ENCODE measurements around the gene GP5. TPM values are rescaled to one million over a fixed set of nuclear protein-coding genes. Genes with fewer than 3 reads are reported as not detected.
A peak's percentile ranks its signal among the peaks of the same experiment; 100 is the strongest.

The GP5 gene
- total RNA-seq, 1 donor from 2014 or later: 0.15 TPM

- Mint-ChIP-seq H3K27ac (ENCODE audit: unreplicated experiment) (no peak overlapping the region), H3K36me3 (ENCODE audit: unreplicated experiment) (no peaks in the 10 kb centered on the region), H3K4me1 (ENCODE audit: low read depth, unreplicated experiment) (peaks cover 25% of the 10 kb centered on the region), H3K4me3 (ENCODE audit: unreplicated experiment) (no peak overlapping the region), H3K27me3 (ENCODE audit: unreplicated experiment) (no peaks in the 10 kb centered on the region), H3K9me3 (ENCODE audit: unreplicated experiment) (no peaks in the 10 kb centered on the region)
- no peak for TF ChIP-seq CTCF (IDR thresholded peaks at IDR 0.05; ENCODE audit: partially characterized antibody, unreplicated experiment)
- no peak for DNase-seq
Measured at GRCh38 chr3:194377708-194378107, 21.4 kb downstream of the GP5 start.

GRCh38 chr3:194376241-194376560, 22.9 kb downstream of the GP5 start:
- Mint-ChIP-seq H3K9me3 (ENCODE audit: unreplicated experiment) (no peaks in the 10 kb centered on the region), H3K27ac (ENCODE audit: unreplicated experiment) (no peak overlapping the region), H3K4me3 (ENCODE audit: unreplicated experiment) (no peak overlapping the region), H3K36me3 (ENCODE audit: unreplicated experiment) (no peaks in the 10 kb centered on the region), H3K4me1 (ENCODE audit: low read depth, unreplicated experiment) (peaks cover 22% of the 10 kb centered on the region), H3K27me3 (ENCODE audit: unreplicated experiment) (peaks cover 4% of the 10 kb centered on the region)
- TF ChIP-seq CTCF (IDR thresholded peaks at IDR 0.05; ENCODE audit: partially characterized antibody, unreplicated experiment): no peak
- no peak for DNase-seq

GRCh38 chr3:194375473-194376240, 23.4 kb downstream of the GP5 start:
- no peak for DNase-seq
- Mint-ChIP-seq H3K4me3 (ENCODE audit: unreplicated experiment) (no peak overlapping the region), H3K4me1 (ENCODE audit: low read depth, unreplicated experiment) (peaks cover 22% of the 10 kb centered on the region), H3K9me3 (ENCODE audit: unreplicated experiment) (no peaks in the 10 kb centered on the region), H3K36me3 (ENCODE audit: unreplicated experiment) (no peaks in the 10 kb centered on the region), H3K27ac (ENCODE audit: unreplicated experiment) (peak overlapping the region; percentile 40), H3K27me3 (ENCODE audit: unreplicated experiment) (peaks cover 4% of the 10 kb centered on the region)
- TF ChIP-seq CTCF (IDR thresholded peaks at IDR 0.05; ENCODE audit: partially characterized antibody, unreplicated experiment): no peak

GRCh38 chr3:194374935-194375334, 24.1 kb downstream of the GP5 start:
- H3K27ac Mint-ChIP-seq (ENCODE audit: unreplicated experiment): peak overlapping the region; percentile 77

More at GRCh38 chr3:194374935-194375334, 24.1 kb downstream of the GP5 start:
- no peaks in the 10 kb centered on the region for H3K36me3 Mint-ChIP-seq (ENCODE audit: unreplicated experiment)
- no peaks in the 10 kb centered on the region for H3K9me3 Mint-ChIP-seq (ENCODE audit: unreplicated experiment)
- H3K4me1 Mint-ChIP-seq (ENCODE audit: low read depth, unreplicated experiment): peaks cover 19% of the 10 kb centered on the region
- DNase-seq: no peak
- no peak overlapping the region for H3K4me3 Mint-ChIP-seq (ENCODE audit: unreplicated experiment)
- TF ChIP-seq CTCF (IDR thresholded peaks at IDR 0.05; ENCODE audit: partially characterized antibody, unreplicated experiment): no peak
- peaks cover 4% of the 10 kb centered on the region for H3K27me3 Mint-ChIP-seq (ENCODE audit: unreplicated experiment)

Measured in glutamatergic neuron (in vitro differentiated cells).